Muscle of arm (tissue), 12 donors: Measurements from ENCODE around the gene ATP5MK. TPM values are rescaled to one million over a fixed set of nuclear protein-coding genes. Genes with fewer than 3 reads are reported as not detected.
"Not testable (repeated sequence)": the region's sequence is repeated elsewhere in the genome, so short reads cannot be mapped to it uniquely, and the experiment has no call there.

Experiments used
- DNase-seq: peaks from one replicate; pipeline ENCODE4 v3.0.0-alpha.2; 2013
- polyA plus RNA-seq, 12 donors: library from polyadenylated mRNA; unstranded; fragments of 120-200 nt; gene quantifications; one replicate each; pipeline ENCODE4 v1.2.1, GENCODE V29; 2013; ENCODE audit not compliant: insufficient read length in 12 of 12

ATP5MK gene
- polyA plus RNA-seq, 12 donors, result 168 to 300 (median 270) TPM; not detected in 1

- peak; percentile 71 for DNase-seq
Measured at GRCh38 chr10:103416436-103417147, 20.3 kb upstream of the ATP5MK start.

GRCh38 chr10:103415581-103415980 is 19.3 kb upstream of the ATP5MK start:
- DNase-seq, result no peak

DNA sequence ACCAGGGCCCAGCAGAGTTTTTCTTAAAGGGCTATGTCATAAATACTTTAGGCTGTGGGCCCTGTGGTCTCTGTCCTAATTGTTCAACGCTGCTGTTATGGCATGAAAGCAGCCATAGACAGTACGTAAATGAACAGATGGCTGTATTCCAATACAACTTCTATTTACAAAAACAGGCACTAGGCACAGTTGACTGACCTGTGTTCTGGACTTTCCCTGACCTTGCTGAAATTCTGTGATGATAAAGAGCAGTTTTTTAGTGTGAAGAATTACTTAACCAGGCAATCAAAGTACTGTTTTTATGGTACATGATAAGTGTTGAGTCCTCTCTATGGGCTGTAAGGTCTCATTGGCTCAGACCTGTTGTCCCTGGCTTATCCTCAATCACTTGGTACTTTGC is 17.3 kb upstream of the ATP5MK start:
- no peak for DNase-seq

DNA sequence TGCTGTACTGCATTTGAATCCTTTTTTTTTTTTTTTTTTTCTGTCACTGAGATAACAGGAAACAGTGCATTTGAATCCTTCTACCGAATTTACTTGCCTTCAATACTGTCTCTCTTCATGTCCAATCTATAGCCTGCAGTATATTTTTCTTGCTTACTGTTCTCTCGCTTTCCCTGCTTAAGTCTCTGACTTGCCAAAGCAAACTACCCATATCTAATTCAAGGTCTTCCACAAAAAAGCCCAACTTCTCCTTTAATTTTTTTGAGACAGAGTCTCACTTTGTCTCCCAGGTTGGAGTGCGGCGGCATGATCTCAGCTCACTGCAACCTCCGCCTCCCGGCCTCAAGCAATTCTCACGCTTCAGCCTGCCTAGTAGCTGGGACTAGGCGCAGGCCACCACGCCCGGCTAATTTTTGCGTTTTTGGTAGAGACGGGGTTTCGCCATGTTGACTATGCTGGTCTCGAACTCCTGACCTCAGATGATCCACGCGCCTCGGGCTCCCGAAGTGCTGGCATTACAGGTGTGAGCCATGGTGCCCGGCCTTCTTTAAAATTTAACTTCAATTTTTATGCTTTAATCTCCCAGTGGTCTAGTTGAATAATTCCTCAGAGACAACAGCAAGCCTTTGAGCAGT is 1.0 kb upstream of the ATP5MK start:
- no peak for DNase-seq

DNA sequence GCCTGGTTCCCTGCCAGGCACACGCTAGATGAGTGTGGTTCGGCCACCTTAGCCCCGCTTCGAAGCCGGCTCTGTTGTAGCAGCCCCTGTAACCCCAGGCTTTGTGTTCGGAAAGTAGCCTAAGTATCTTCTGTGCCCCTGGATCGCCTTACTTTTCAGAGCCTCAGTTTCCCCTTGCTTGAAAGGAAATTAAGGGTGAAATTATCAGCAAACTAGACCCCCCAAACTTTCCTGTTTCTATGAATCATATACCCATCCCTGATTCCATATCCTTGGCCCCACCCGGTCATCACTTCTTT is 463 bp upstream of the ATP5MK start:
- no peak for DNase-seq

DNA sequence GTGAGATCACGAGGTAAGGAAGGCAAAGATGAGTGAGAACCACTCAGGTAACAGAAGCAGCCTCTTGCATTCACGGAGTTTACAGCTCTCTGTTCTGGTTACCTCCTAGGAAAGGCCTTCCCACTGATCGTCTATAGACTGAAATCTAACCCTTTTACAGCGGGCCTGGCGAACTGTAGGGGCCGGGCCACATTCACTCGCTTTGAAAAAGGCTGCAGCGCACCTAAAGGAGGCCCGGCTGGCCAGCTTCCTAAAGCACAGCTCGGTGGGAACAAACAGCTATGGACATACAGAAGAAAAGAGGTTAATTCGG is 565 bp downstream of the ATP5MK start:
- no peak for DNase-seq

DNA sequence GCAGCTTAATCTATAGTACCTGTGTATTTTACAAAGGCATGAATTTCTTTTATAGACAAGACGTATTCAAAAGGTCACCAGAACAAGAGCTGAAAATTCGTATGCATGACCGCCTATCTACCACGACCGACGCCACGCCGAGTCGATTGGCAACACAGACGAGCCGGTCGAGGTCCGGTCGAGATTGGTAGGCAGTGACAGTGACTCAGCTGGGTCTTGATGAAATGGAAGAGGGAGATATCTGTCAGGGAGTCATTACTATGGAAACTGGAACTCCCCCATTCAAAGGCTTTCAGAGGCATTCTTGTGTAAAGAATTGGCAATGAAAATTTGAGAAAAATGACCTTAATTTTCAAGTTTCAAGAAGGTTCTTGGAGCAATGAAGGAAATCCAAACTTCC is 2.1 kb downstream of the ATP5MK start:
- DNase-seq, result no peak

DNA sequence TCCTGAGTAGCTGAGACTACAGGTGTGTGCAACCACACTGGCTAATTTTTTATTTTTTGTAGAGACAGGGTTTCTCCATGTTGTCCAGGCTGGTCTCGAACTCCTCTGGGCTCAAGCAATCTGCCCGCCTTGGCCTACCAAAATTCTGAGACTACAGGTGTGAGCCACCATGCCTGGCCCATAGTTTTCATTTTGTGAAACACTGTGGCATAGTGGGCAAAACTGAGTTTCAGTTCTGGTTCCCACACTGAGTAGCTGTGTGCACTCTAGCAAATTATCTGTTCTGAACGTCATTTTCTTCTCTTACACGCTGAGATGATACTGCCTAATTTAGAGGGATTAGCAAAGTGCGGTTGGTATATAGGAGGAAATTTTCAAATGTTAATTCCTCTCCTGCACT is 13.5 kb downstream of the ATP5MK start:
- DNase-seq, result no peak

- DNase-seq, result no peak
Measured at GRCh38 chr10:103374263-103374662, 22.0 kb downstream of the ATP5MK start.

DNA sequence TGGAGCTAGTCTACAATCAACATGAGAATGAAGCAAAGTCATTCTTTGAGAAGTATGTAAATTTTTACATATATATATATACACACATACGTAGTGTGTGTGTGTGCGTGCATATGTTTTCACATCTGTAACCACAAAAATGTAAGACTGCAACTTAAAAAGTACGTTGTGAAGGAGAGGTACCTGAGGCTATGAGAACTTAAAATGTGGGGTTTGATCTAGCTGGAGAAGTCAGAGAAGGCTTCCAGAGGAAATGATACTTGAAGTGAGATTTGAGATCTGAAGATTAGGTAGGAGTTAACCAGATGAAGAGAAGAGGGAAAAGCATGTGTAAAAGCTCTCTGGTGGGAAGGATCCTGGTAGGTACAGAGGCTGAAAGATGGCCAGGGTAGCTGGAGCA is 22.7 kb downstream of the ATP5MK start:
- no peak for DNase-seq

DNA sequence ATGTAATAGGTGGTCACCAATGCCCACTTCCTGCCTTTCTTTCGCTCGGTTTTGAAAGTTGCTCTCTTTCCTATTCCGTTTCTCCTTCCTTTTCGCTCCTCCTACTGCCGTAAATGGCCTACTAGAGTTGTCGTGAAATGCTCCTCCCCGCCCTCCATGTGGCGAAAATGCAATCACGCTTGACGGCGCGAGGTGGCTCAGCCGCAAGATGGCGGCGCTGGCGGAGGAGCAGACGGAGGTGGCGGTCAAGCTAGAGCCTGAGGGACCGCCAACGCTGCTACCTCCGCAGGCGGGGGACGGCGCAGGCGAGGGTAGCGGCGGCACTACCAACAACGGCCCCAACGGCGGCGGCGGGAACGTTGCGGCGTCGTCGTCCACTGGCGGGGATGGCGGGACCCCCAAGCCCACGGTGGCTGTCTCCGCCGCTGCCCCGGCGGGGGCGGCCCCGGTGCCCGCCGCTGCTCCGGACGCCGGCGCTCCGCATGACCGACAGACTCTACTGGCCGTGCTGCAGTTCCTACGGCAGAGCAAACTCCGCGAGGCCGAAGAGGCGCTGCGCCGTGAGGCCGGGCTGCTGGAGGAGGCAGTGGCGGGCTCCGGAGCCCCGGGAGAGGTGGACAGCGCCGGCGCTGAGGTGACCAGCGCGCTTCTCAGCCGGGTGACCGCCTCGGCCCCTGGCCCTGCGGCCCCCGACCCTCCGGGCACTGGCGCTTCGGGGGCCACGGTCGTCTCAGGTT is 28.3 kb downstream of the ATP5MK start, which contains the start of gene TAF5:
Gene TAF5 (plus strand): TSS at position 195 of the 737 bp plus-strand sequence. CDS start 14 bp downstream, at position 209.
- peak; percentile 95 for DNase-seq

- DNase-seq, result no peak
Measured at GRCh38 chr10:103367379-103367781, 28.9 kb downstream of the ATP5MK start.

DNA sequence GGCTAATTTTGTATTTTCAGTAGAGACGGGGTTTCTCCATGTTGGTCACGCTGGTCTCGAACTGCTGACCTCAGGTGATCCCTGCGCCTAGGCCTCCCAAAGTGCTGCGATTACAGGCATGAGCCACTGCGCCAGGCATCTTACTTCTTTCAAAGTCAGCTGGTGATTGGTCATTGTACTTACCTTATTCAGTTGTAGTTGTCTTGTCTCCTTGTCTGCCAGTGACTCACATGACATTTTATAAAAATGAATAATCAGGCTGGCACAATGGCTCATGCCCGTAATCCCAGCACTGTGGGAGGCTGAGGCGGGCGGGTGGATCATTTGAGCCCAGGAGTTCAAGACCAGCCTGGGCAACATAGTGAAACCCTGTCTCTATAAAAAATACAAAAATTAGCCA is 35.5 kb downstream of the ATP5MK start:
- not testable (repeated sequence) for DNase-seq

DNA sequence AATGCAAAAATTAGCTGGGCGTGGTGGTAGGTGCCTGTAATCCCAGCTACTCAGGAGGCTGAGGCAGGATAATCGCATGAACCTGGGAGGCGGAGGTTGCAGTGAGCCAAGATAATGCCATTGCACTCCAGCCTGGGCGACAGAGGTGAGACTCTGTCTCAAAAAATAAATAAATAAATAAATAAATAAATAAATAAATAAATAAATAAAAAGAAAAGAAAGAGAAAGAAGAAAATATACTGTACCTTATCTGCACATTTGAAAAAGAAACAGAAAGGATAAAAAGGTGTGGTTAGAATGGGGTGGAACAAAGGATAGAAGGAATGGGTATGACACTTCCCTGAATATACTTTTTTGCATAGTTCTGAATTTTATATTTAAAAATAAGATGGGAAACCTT is 36.8 kb downstream of the ATP5MK start:
- DNase-seq, result not testable (repeated sequence)

GRCh38 chr10:103355906-103356599 is 40.2 kb downstream of the ATP5MK start:
- DNase-seq, result no peak

GRCh38 chr10:103354567-103354966 is 41.7 kb downstream of the ATP5MK start:
- DNase-seq, result not testable (repeated sequence)

DNA sequence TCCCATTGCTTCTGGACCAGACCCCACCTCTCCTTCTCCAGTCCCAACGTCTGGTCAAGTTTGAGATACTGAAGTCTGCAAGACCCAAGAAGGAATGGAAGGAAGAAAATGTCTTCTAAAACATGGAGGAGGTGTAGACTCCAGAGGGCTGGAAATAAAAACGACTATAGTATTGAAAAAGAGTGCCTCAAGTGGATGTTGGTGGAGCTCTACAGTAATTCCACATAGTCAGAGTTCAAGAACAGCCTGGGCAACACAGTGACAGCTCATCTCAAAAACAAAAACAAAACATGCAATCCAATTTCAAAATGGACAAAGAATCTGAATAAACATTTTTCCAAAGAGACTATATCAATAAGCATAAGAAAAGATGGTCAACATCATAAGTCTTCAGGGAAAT is 43.0 kb downstream of the ATP5MK start:
- DNase-seq, result no peak

GRCh38 chr10:103350517-103351260 is 45.6 kb downstream of the ATP5MK start, which contains the start of gene PCGF6:
Gene PCGF6, minus strand, starts transcription at chr10:103351140. Its CDS starts 74 bp downstream, at chr10:103351066.
- DNase-seq, result peak; percentile 88

GRCh38 chr10:103350175-103350516 is 46.1 kb downstream of the ATP5MK start:
- no peak for DNase-seq
